ENCODE data around the gene TMEM59.

DNA sequence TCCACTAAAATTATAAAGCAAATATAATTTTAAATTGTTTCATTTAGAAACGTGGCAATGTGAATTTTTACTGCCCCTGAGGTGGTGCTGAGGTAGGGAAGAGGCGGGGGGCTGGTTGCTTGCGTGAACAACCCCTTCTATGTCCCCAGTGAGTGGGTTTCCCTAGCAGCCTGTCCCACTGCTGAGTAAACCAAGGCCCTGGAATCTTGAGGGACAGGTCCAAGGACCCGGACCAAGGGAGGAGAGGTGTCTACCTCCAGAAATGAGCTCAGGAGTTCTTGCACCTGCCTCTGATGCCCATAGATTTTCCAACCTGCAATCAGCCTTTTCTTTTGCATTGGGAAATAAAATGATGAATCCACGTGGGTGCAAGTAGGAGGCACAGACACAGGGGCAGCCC is 34.4 kb downstream of the TMEM59 start:
- TF ChIP-seq, protein P1, sequence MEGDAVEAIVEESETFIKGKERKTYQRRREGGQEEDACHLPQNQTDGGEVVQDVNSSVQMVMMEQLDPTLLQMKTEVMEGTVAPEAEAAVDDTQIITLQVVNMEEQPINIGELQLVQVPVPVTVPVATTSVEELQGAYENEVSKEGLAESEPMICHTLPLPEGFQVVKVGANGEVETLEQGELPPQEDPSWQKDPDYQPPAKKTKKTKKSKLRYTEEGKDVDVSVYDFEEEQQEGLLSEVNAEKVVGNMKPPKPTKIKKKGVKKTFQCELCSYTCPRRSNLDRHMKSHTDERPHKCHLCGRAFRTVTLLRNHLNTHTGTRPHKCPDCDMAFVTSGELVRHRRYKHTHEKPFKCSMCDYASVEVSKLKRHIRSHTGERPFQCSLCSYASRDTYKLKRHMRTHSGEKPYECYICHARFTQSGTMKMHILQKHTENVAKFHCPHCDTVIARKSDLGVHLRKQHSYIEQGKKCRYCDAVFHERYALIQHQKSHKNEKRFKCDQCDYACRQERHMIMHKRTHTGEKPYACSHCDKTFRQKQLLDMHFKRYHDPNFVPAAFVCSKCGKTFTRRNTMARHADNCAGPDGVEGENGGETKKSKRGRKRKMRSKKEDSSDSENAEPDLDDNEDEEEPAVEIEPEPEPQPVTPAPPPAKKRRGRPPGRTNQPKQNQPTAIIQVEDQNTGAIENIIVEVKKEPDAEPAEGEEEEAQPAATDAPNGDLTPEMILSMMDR (IDR thresholded peaks at IDR 0.05; ENCODE audit: insufficient read depth, low read length, poor library complexity, severe bottlenecking) = no peak
- TF ChIP-seq EZH2phosphoT487 (conservative IDR thresholded peaks at IDR 0.05; ENCODE audit: low read length) = no peak
